Naive thymus-derived CD4-positive, alpha-beta T cell (primary cell): ENCODE results near the gene OTOA. TPM values are rescaled to one million over a fixed set of nuclear protein-coding genes. Genes with fewer than 3 reads are reported as not detected.

ENCODE experiments used
- ATAC-seq: fragments of 150-1000 bp; cut with Tn5 transposase; 2 replicates; pipeline ENCODE4 v1.10.0; 2021; ENCODE audit warnings: mild to moderate bottlenecking, moderate library complexity
- CTCF ChIA-PET: fragments of 350-600 bp; sonication (Branson Sonifier 250); formaldehyde crosslinking; loops from one replicate; lab custom pipeline; 2021; ENCODE audit warnings: antibody characterized with exemption; lab: Charles Lee
- POLR2A ChIA-PET: fragments of 350-600 bp; sonication (Branson Sonifier 250); formaldehyde crosslinking; loops from one replicate; lab custom pipeline; 2021; ENCODE audit warnings: antibody characterized with exemption, inconsistent platforms; lab: Charles Lee
- DNase-seq, 9 donors: peaks; one replicate each; pipeline versions ENCODE4 v3.0.0 to v3.0.0-alpha.2; 2020 to 2022; ENCODE audit warnings: mixed read lengths in 1 of 9
- H3K27ac ChIP-seq: one replicate; pipeline ENCODE4 v1.7.0; 2013; ENCODE audit warnings: mild to moderate bottlenecking, low read depth, low read length, moderate library complexity
- H3K27me3 ChIP-seq, 2 donors: one replicate each; pipeline ENCODE4 v1.7.0; 2013; ENCODE audit warnings: low read length in 2 of 2, mild to moderate bottlenecking in 2 of 2, moderate library complexity in 2 of 2; ENCODE audit not compliant: control insufficient read depth in 2 of 2, insufficient read depth in 2 of 2
- H3K36me3 ChIP-seq, 3 experiments: 1 replicate in 2 of 3; 2 replicates in 1 of 3; pipeline ENCODE4 v1.7.0; 2013; ENCODE audit warnings: low read length in 3 of 3, mild to moderate bottlenecking in 3 of 3, moderate library complexity in 1 of 3; ENCODE audit not compliant: insufficient read depth in 3 of 3, control insufficient read depth in 2 of 3
- H3K4me1 ChIP-seq, 2 donors: one replicate each; pipeline ENCODE4 v1.7.0; 2013; ENCODE audit warnings: low read length in 2 of 2, mild to moderate bottlenecking in 2 of 2, moderate library complexity in 1 of 2; ENCODE audit not compliant: control insufficient read depth in 2 of 2, insufficient read depth in 2 of 2
- H3K4me3 ChIP-seq: 2 replicates; pipeline ENCODE4 v1.7.0; 2013; ENCODE audit warnings: mild to moderate bottlenecking, low read length
- H3K9me3 ChIP-seq, 3 experiments: 1 replicate in 2 of 3; 2 replicates in 1 of 3; pipeline ENCODE4 v1.7.0; 2013; ENCODE audit warnings: low read length in 3 of 3; ENCODE audit not compliant: control insufficient read depth in 2 of 3
- H3K27ac Mint-ChIP-seq, 9 donors: one replicate each; pipeline ENCODE4 v1.8.0; 2020 to 2022; ENCODE audit warnings: mixed read lengths in 9 of 9, mild to moderate bottlenecking in 8 of 9, moderate library complexity in 5 of 9, inconsistent platforms in 2 of 9
- H3K27me3 Mint-ChIP-seq, 5 donors: one replicate each; pipeline ENCODE4 v1.8.0; 2021 to 2022; ENCODE audit warnings: mixed read lengths in 5 of 5, mild to moderate bottlenecking in 1 of 5
- H3K36me3 Mint-ChIP-seq, 5 donors: one replicate each; pipeline ENCODE4 v1.8.0; 2020 to 2022; ENCODE audit warnings: mixed read lengths in 5 of 5, mild to moderate bottlenecking in 3 of 5, inconsistent platforms in 1 of 5
- H3K4me1 Mint-ChIP-seq, 7 donors: one replicate each; pipeline ENCODE4 v1.8.0; 2020 to 2022; ENCODE audit warnings: mixed read lengths in 7 of 7, mild to moderate bottlenecking in 3 of 7, inconsistent platforms in 1 of 7
- H3K4me3 Mint-ChIP-seq, 10 donors: one replicate each; pipeline ENCODE4 v1.8.0; 2020 to 2022; ENCODE audit warnings: mild to moderate bottlenecking in 10 of 10, mixed read lengths in 10 of 10, moderate library complexity in 6 of 10, inconsistent platforms in 2 of 10
- H3K9me3 Mint-ChIP-seq, 11 donors: one replicate each; pipeline ENCODE4 v1.8.0; 2020 to 2022; ENCODE audit warnings: mixed read lengths in 11 of 11, mild to moderate bottlenecking in 4 of 11, inconsistent platforms in 1 of 11, moderate library complexity in 1 of 11
- intact Hi-C, 2 donors: fragments of 100-400 bp; cut with micrococcal nuclease; formaldehyde crosslinking; loops; one replicate each; pipeline ENCODE4 v1.15.1; 2023
- polyA plus RNA-seq, 2 donors: library from polyadenylated mRNA; unstranded; fragments of 300-500 nt; fragmentation: Illumina TruSeq; gene quantifications; one replicate each; pipeline ENCODE4 v1.2.3, GENCODE V29; 2021
- total RNA-seq, 6 experiments: library from RNA in 5 of 6; stranded (reverse) in 5 of 6; gene quantifications; 1 replicate in 5 of 6; 2 replicates in 1 of 6; pipeline ENCODE4 v1.2.3 and lab custom pipeline; 2021 to 2026

Gene OTOA
- total and polyA plus RNA-seq, 7 experiments from 2014 or later, result 0.04 to 0.17 (median 0.11) TPM; not detected in 2

DNA sequence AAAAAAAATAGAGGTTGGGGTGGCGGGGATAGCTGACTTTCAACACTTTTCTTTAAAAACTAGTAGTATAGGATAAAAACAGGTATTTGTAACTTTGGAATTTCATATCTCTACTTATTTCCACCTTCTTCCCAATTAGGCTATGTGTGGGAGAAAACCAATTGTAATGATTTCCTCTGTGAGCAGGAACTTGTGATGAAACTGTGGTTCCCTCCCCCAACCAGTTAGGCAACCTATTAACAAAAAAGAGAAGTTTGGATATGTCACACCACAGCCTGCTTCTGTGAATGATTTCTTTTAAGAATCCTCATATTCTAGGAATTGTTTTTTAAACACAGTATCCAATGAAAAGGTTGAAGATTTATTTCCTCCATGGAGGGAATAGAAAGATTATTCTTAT lies 13.2 kb upstream of the OTOA start:
- H3K36me3 Mint-ChIP-seq, result peaks cover 0 to 5% (median 3%) of the 10 kb centered on the region in 5 donors
- Histone ChIP-seq H3K27me3 (no peaks in the 10 kb centered on the region), H3K36me3 (peaks cover 0 to 10% (median 6%) of the 10 kb centered on the region in 3 experiments), H3K4me1 (peaks cover 36 to 37% of the 10 kb centered on the region in 2 donors), H3K9me3 (no peaks in the 10 kb centered on the region), H3K4me3 (no peak overlapping the region), H3K27ac (no peak overlapping the region)
- no peak for DNase-seq
- no peak overlapping the region for H3K4me3 Mint-ChIP-seq
- H3K27me3 Mint-ChIP-seq, result no peaks in the 10 kb centered on the region
- intact Hi-C loops, result no loop called here
- no peak for ATAC-seq
- H3K27ac Mint-ChIP-seq, result peak overlapping the region in 2 of 9 donors; percentile 18 to 25
- no peaks in the 10 kb centered on the region for H3K9me3 Mint-ChIP-seq
- peaks cover 16 to 56% (median 43%) of the 10 kb centered on the region in 7 donors for H3K4me1 Mint-ChIP-seq
- ChIA-PET CTCF (no interaction called here), POLR2A (interaction anchor here (0.7 kb wide), 1 partner anchor 60 kb away, joined by 4 read pairs; no protein-coding TSS in a partner anchor)

DNA sequence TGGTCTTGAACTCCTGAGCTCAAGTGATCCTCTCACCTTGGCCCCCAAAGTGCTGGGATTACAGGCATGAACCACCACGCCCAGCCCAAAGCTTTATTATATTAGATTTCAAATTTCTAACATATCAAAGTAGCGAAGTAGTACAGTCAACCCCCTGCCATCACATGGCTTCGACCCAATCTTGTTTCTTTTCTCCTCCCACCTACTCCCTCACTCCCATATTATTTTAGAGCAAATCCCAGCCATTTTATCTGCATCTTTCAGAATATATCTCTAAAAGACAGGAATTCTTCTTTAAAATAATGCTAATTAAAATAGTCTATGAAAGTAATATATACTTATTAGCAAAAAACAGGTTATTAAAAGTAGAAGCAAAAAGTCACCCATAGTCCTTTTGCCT lies 12.3 kb upstream of the OTOA start:
- Mint-ChIP-seq H3K27ac (peak overlapping the region in 3 of 9 donors; percentile 25 to 42 (median 27)), H3K36me3 (peaks cover 0 to 9% (median 3%) of the 10 kb centered on the region in 5 donors), H3K4me1 (peaks cover 15 to 51% (median 35%) of the 10 kb centered on the region in 7 donors), H3K4me3 (no peak overlapping the region), H3K27me3 (no peaks in the 10 kb centered on the region), H3K9me3 (no peaks in the 10 kb centered on the region)
- DNase-seq (no peak), ATAC-seq (no peak)
- intact Hi-C loops, result no loop called here
- Histone ChIP-seq H3K4me1 (peaks cover 26 to 30% of the 10 kb centered on the region in 2 donors), H3K27ac (no peak overlapping the region), H3K27me3 (no peaks in the 10 kb centered on the region), H3K4me3 (no peak overlapping the region), H3K9me3 (no peaks in the 10 kb centered on the region), H3K36me3 (peaks cover 0 to 15% (median 6%) of the 10 kb centered on the region in 3 experiments)
- POLR2A ChIA-PET, result interaction anchor here (0.6 kb wide), 1 partner anchor 74 kb away, joined by 3 read pairs; no protein-coding TSS in a partner anchor
- CTCF ChIA-PET, result interaction anchor here (0.7 kb wide), 1 partner anchor 55 kb away, joined by 3 read pairs; no protein-coding TSS in a partner anchor

DNA sequence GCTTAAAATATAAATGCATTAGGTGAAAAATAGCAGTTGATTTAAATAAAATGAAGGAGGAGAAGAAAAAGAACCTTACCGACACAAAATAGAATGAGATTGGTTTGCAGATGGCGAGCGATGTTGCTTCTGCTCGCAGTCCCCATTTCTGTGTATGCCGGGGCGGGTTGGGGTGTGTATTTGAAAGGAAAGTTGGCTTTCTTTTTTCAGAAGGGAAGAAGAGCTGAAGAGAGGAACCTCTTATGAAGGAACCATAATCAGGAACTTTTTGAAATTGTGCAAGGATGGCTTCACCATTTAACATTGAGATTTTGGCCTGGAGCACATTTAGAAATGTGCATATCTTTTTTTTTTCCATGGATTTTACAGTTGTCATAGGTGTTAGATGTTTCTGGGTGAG lies 11.3 kb upstream of the OTOA start, which contains the start of gene IGSF6:
Gene IGSF6, minus strand, starts transcription at position 156 of the 400 bp plus-strand sequence. Its CDS starts 10 bp downstream, at position 146.
- peaks cover 0 to 9% (median 3%) of the 10 kb centered on the region in 5 donors for H3K36me3 Mint-ChIP-seq
- H3K27ac ChIP-seq, result no peak within 1 kb of the TSS
- POLR2A ChIA-PET, result interaction anchor here (0.9 kb wide), 1 partner anchor 85 kb away, joined by 3 read pairs; no protein-coding TSS in a partner anchor

DNA sequence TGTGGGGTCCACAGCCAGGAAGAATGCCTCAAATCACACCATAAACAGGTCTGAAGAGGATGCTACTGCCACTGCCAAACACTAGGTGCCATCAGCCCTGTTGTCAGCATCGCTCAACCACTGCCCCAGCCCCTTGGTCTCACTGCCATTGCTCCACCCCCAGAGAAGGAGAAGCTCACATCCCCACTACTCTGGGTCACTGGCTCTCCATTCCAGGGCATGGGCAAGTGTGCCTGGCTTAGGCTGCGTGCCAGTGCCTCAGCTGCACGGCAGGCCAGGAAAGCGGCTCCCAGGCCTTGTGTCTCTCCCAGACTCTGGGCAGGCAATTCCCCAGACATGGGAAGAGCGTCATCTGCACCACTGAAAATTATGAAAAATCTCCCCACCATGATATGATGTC lies 10.2 kb upstream of the OTOA start:
- Mint-ChIP-seq H3K27ac (no peak overlapping the region), H3K4me1 (peaks cover 16 to 49% (median 33%) of the 10 kb centered on the region in 7 donors), H3K4me3 (no peak overlapping the region), H3K27me3 (no peaks in the 10 kb centered on the region), H3K9me3 (no peaks in the 10 kb centered on the region), H3K36me3 (peaks cover 0 to 9% (median 3%) of the 10 kb centered on the region in 5 donors)
- no peaks in the 10 kb centered on the region for H3K27me3 ChIP-seq
- ATAC-seq (peak; percentile 26), DNase-seq (no peak)
- H3K4me3 ChIP-seq, result no peak overlapping the region
- POLR2A ChIA-PET, result interaction anchor here (1.4 kb wide), 1 partner anchor 8 kb away, joined by 4 read pairs; no protein-coding TSS in a partner anchor
- CTCF ChIA-PET, result interaction anchor here (1.1 kb wide), 1 partner anchor 55 kb away, joined by 3 read pairs; no protein-coding TSS in a partner anchor
- no peaks in the 10 kb centered on the region for H3K9me3 ChIP-seq
- intact Hi-C loops, result no loop called here
- peaks cover 0 to 15% (median 6%) of the 10 kb centered on the region in 3 experiments for H3K36me3 ChIP-seq
- peaks cover 11 to 21% of the 10 kb centered on the region in 2 donors for H3K4me1 ChIP-seq
- H3K27ac ChIP-seq, result no peak overlapping the region

More for the DNA sequence above, 11.3 kb upstream of the OTOA start, which contains the start of gene IGSF6:
- CTCF ChIA-PET, result no interaction called here
- Histone ChIP-seq H3K36me3 (peaks cover 0 to 15% (median 6%) of the 10 kb centered on the region in 3 experiments), H3K4me3 (no peak within 1 kb of the TSS), H3K27me3 (no peaks in the 10 kb centered on the region), H3K9me3 (no peaks in the 10 kb centered on the region), H3K4me1 (peaks cover 19 to 29% of the 10 kb centered on the region in 2 donors)
- peaks cover 12 to 51% (median 36%) of the 10 kb centered on the region in 7 donors for H3K4me1 Mint-ChIP-seq
- ATAC-seq (peak; percentile 34), DNase-seq (no peak)
- peak within 1 kb of the TSS in 3 of 9 donors; percentile 25 to 42 (median 33) for H3K27ac Mint-ChIP-seq
- H3K4me3 Mint-ChIP-seq, result no peak within 1 kb of the TSS
- no peaks in the 10 kb centered on the region for H3K27me3 Mint-ChIP-seq
- no peaks in the 10 kb centered on the region for H3K9me3 Mint-ChIP-seq
- intact Hi-C loops, result no loop called here

DNA sequence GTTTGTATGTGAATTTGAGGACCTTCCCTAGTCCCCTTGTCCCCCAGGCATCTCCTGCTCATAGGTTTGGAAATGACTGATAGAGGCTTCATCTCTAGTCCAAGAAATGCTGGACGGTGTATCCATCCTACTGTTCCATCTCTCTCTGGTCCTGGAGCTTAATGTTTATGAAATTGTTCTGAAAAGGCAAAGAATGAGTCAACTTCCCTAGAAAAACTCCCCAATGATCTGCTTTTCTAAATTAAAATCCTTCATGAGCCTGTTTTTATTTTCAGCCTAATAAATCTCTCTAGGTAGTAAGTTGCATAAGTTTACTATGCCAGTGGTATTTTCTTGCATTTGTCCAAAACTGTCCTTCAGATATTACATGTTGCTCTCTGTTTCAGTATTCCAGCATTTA lies 9.3 kb upstream of the OTOA start:
- intact Hi-C loops, result no loop called here
- Histone ChIP-seq H3K36me3 (peaks cover 0 to 15% (median 6%) of the 10 kb centered on the region in 3 experiments), H3K27ac (no peak overlapping the region), H3K9me3 (no peaks in the 10 kb centered on the region), H3K4me1 (peaks cover 5 to 18% of the 10 kb centered on the region in 2 donors), H3K4me3 (no peak overlapping the region), H3K27me3 (no peaks in the 10 kb centered on the region)
- ChIA-PET CTCF (interaction anchor here (3.5 kb wide), 1 partner anchor 10 kb away, joined by 51 read pairs; no protein-coding TSS in a partner anchor), POLR2A (interaction anchor here (1.4 kb wide), 1 partner anchor 7 kb away, joined by 4 read pairs; no protein-coding TSS in a partner anchor)
- ATAC-seq (no peak), DNase-seq (no peak)
- Mint-ChIP-seq H3K9me3 (no peaks in the 10 kb centered on the region), H3K27ac (peak overlapping the region in 4 of 9 donors; percentile 1 to 67 (median 32)), H3K36me3 (peaks cover 0 to 9% (median 3%) of the 10 kb centered on the region in 5 donors), H3K4me3 (no peak overlapping the region), H3K4me1 (peaks cover 13 to 44% (median 29%) of the 10 kb centered on the region in 7 donors), H3K27me3 (no peaks in the 10 kb centered on the region)

DNA sequence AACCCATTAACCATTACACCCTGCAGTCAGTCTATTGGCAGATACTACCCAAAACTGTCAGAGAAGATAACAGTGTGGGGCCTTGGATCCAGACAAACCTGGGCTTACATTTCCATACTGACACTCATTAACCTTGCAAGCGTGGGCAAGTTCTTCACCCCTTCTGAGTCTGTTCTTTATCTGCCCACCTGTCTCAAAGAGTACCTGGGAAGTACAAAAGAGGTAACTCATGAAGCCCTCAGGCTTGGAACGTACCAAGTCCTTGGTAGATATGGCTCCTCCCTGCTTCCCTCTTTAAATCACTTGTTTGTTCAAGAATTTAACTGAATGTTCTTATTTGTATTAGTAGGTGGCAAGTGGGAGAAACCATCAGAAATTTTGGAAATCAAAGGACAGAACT lies 8.9 kb upstream of the OTOA start:
- DNase-seq, result no peak
- H3K27me3 Mint-ChIP-seq, result no peaks in the 10 kb centered on the region
- POLR2A ChIA-PET, result no interaction called here
- H3K4me1 Mint-ChIP-seq, result peaks cover 13 to 43% (median 29%) of the 10 kb centered on the region in 7 donors
- H3K9me3 Mint-ChIP-seq, result no peaks in the 10 kb centered on the region
- Histone ChIP-seq H3K9me3 (no peaks in the 10 kb centered on the region), H3K27me3 (no peaks in the 10 kb centered on the region), H3K4me1 (peaks cover 5 to 18% of the 10 kb centered on the region in 2 donors), H3K4me3 (no peak overlapping the region), H3K27ac (no peak overlapping the region), H3K36me3 (peaks cover 0 to 15% (median 6%) of the 10 kb centered on the region in 3 experiments)
- H3K36me3 Mint-ChIP-seq, result peaks cover 0 to 9% (median 3%) of the 10 kb centered on the region in 5 donors
- ATAC-seq, result no peak
- H3K27ac Mint-ChIP-seq, result peak overlapping the region in 4 of 9 donors; percentile 1 to 67 (median 32)
- H3K4me3 Mint-ChIP-seq, result no peak overlapping the region
- CTCF ChIA-PET, result interaction anchor here (3.5 kb wide), 1 partner anchor 10 kb away, joined by 51 read pairs; no protein-coding TSS in a partner anchor
- intact Hi-C loops, result loop anchor here in 1 of 2 donors (5.0 kb wide), 1 partner anchor 52 kb away; no protein-coding TSS in a partner anchor
